ENCODE measurements around the gene PITPNC1. TPM values are rescaled to one million over a fixed set of nuclear protein-coding genes. Genes with fewer than 3 reads are reported as not detected.

PITPNC1 gene
- total RNA-seq, 1 donor from 2014 or later: 12.4 TPM

- Histone ChIP-seq H4K20me1 (ENCODE audit: insufficient read depth, low read length) (no peaks in the 10 kb centered on the region), H3K9ac (ENCODE audit: low read length) (peak overlapping the region; percentile 24), H3K4me1 (ENCODE audit: insufficient read depth, low read length) (peaks cover 18% of the 10 kb centered on the region), H3K27me3 (ENCODE audit: insufficient read depth, low read length) (no peaks in the 10 kb centered on the region), H3K9me3 (ENCODE audit: insufficient read depth, low read depth, low read length) (no peaks in the 10 kb centered on the region), H3K27ac (ENCODE audit: low read depth, low read length) (no peak overlapping the region), H3K4me2 (ENCODE audit: low read length) (peak overlapping the region; percentile 77), H3K4me3 (ENCODE audit: insufficient read depth, low read depth, low read length) (no peak overlapping the region), H2AFZ (ENCODE audit: low read depth, low read length) (peak overlapping the region; percentile 61), H3K36me3 (ENCODE audit: insufficient read depth, low read length) (no peaks in the 10 kb centered on the region), H3K79me2 (ENCODE audit: insufficient read depth, low read length) (no peaks in the 10 kb centered on the region)
- TF ChIP-seq CTCF (IDR thresholded peaks at IDR 0.05; ENCODE audit: insufficient read depth, low read depth, low read length) (no peak), EZH2 (IDR thresholded peaks at IDR 0.05; ENCODE audit: insufficient read depth, low read length) (no peak)
- FAIRE-seq (no peak), DNase-seq (ENCODE audit: low read depth) (no peak)
- peak overlapping the region; percentile 14 for H3K4me3 Mint-ChIP-seq (ENCODE audit: unreplicated experiment)
- no peaks in the 10 kb centered on the region for H3K9me3 Mint-ChIP-seq (ENCODE audit: unreplicated experiment)
- H3K27me3 Mint-ChIP-seq (ENCODE audit: low read depth, unreplicated experiment): no peaks in the 10 kb centered on the region
- no peaks in the 10 kb centered on the region for H3K36me3 Mint-ChIP-seq (ENCODE audit: low read depth, unreplicated experiment)
- H3K27ac Mint-ChIP-seq (ENCODE audit: unreplicated experiment): no peak overlapping the region
- H3K4me1 Mint-ChIP-seq (ENCODE audit: low read depth, unreplicated experiment): peaks cover 5% of the 10 kb centered on the region
These were observed 2.0 kb upstream of the PITPNC1 start for GRCh38 chr17:67375054-67375427.

DNA sequence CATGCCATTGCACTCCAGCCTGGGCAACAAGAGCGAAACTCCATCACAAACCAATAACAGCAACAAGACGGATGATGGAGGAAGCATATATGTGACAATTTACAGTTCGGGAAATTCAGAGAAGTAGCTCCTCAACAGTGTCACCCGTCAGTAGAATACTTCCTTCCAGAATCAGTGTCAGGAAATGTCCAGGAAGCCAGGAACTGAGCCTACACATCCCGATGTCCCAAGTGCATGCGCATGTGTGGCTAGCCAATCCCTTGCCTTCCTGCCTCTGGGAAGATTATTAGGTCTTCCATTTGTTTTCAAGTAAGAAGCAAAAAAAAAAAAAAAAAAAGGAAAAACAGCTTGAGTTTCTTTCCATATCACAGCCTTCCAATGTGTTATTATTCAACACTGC lies 1.4 kb upstream of the PITPNC1 start:
- no peaks in the 10 kb centered on the region for H4K20me1 ChIP-seq (ENCODE audit: insufficient read depth, low read length)
- no peak for FAIRE-seq

More for the DNA sequence above, 1.4 kb upstream of the PITPNC1 start:
- no peaks in the 10 kb centered on the region for H3K9me3 Mint-ChIP-seq (ENCODE audit: unreplicated experiment)
- H3K27me3 Mint-ChIP-seq (ENCODE audit: low read depth, unreplicated experiment): no peaks in the 10 kb centered on the region
- TF ChIP-seq CTCF (IDR thresholded peaks at IDR 0.05; ENCODE audit: insufficient read depth, low read depth, low read length) (no peak), EZH2 (IDR thresholded peaks at IDR 0.05; ENCODE audit: insufficient read depth, low read length) (no peak)
- Histone ChIP-seq H3K4me2 (ENCODE audit: low read length) (peak overlapping the region; percentile 99), H3K79me2 (ENCODE audit: insufficient read depth, low read length) (no peaks in the 10 kb centered on the region), H3K36me3 (ENCODE audit: insufficient read depth, low read length) (no peaks in the 10 kb centered on the region), H3K4me3 (ENCODE audit: insufficient read depth, low read depth, low read length) (no peak overlapping the region), H3K4me1 (ENCODE audit: insufficient read depth, low read length) (peaks cover 18% of the 10 kb centered on the region), H2AFZ (ENCODE audit: low read depth, low read length) (no peak overlapping the region), H3K27ac (ENCODE audit: low read depth, low read length) (no peak overlapping the region), H3K27me3 (ENCODE audit: insufficient read depth, low read length) (no peaks in the 10 kb centered on the region), H3K9me3 (ENCODE audit: insufficient read depth, low read depth, low read length) (no peaks in the 10 kb centered on the region), H3K9ac (ENCODE audit: low read length) (peak overlapping the region; percentile 93)
- no peak overlapping the region for H3K4me3 Mint-ChIP-seq (ENCODE audit: unreplicated experiment)
- H3K4me1 Mint-ChIP-seq (ENCODE audit: low read depth, unreplicated experiment): peaks cover 5% of the 10 kb centered on the region
- no peak overlapping the region for H3K27ac Mint-ChIP-seq (ENCODE audit: unreplicated experiment)
- no peak for DNase-seq (ENCODE audit: low read depth)
- no peaks in the 10 kb centered on the region for H3K36me3 Mint-ChIP-seq (ENCODE audit: low read depth, unreplicated experiment)
